K562 (cell line): ENCODE measurements around the gene EEFSEC.
A peak's percentile ranks its signal among the peaks of the same experiment; 100 is the strongest.

ENCODE experiments used
- CHD1 ChIP-seq: fragments of 200-600 bp; sonication (generic); IDR thresholded peaks from one replicate; pipeline ENCODE4 v1.6.1; 2012; ENCODE audit warnings: mild to moderate bottlenecking, moderate library complexity, low read length, inconsistent platforms
- MAFK ChIP-seq: IDR thresholded peaks from 2 replicates; pipeline ENCODE4 v1.6.1; 2011; ENCODE audit warnings: low read length, improper control_type of control experiment
- MTA3 ChIP-seq: fragments of 450-650 bp; formaldehyde crosslinking; IDR thresholded peaks from 2 replicates; pipeline ENCODE4 v1.6.1; 2017; ENCODE audit warnings: mild to moderate bottlenecking, borderline replicate concordance
- TFAM ChIP-seq: fragments of 250-450 bp; sonication (Bioruptor Pico); conservative IDR thresholded peaks from 2 replicates; pipeline ENCODE4 v1.5.0; 2021; ENCODE audit warnings: mild to moderate bottlenecking, moderate library complexity
- ZHX1 ChIP-seq: fragments of 150-350 bp; conservative IDR thresholded peaks from 2 replicates; pipeline ENCODE4 v1.6.1; 2014; ENCODE audit warnings: low read length
- TF ChIP-seq, protein P1 (sequence below): sonication (generic); formaldehyde crosslinking; IDR thresholded peaks from 2 replicates; pipeline ENCODE4 v1.8.0; 2022; ENCODE audit warnings: mild to moderate bottlenecking, missing genetic modification reagents
- TF ChIP-seq, protein P2 (sequence below), 3 experiments: IDR thresholded peaks in 2 of 3; conservative IDR thresholded peaks in 1 of 3; 2 replicates each; pipeline ENCODE4 v1.5.1; 2011 to 2012; ENCODE audit warnings: low read length in 3 of 3, mild to moderate bottlenecking in 3 of 3, control low read depth in 2 of 3, improper control_type of control experiment in 1 of 3, inconsistent platforms in 1 of 3, low read depth in 1 of 3, mixed read lengths in 1 of 3, moderate library complexity in 1 of 3; ENCODE audit not compliant: insufficient read depth in 2 of 3

- no peak for TF ChIP-seq MTA3
- no peak for TF ChIP-seq TFAM
- peak; percentile 77 for TF ChIP-seq MAFK
- TF ChIP-seq, protein P1, sequence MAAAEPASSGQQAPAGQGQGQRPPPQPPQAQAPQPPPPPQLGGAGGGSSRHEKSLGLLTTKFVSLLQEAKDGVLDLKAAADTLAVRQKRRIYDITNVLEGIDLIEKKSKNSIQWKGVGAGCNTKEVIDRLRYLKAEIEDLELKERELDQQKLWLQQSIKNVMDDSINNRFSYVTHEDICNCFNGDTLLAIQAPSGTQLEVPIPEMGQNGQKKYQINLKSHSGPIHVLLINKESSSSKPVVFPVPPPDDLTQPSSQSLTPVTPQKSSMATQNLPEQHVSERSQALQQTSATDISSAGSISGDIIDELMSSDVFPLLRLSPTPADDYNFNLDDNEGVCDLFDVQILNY (CRISPR knock-in tag), result no peak
- no peak for TF ChIP-seq ZHX1
- TF ChIP-seq, protein P2, sequence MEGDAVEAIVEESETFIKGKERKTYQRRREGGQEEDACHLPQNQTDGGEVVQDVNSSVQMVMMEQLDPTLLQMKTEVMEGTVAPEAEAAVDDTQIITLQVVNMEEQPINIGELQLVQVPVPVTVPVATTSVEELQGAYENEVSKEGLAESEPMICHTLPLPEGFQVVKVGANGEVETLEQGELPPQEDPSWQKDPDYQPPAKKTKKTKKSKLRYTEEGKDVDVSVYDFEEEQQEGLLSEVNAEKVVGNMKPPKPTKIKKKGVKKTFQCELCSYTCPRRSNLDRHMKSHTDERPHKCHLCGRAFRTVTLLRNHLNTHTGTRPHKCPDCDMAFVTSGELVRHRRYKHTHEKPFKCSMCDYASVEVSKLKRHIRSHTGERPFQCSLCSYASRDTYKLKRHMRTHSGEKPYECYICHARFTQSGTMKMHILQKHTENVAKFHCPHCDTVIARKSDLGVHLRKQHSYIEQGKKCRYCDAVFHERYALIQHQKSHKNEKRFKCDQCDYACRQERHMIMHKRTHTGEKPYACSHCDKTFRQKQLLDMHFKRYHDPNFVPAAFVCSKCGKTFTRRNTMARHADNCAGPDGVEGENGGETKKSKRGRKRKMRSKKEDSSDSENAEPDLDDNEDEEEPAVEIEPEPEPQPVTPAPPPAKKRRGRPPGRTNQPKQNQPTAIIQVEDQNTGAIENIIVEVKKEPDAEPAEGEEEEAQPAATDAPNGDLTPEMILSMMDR (IDR thresholded peaks at IDR 0.05 in 2 of 3, conservative IDR thresholded peaks at IDR 0.05 in 1 of 3; ENCODE audit: insufficient read depth in 2 of 3, low read depth in 1 of 3, low read length in 3 of 3), result no peak
- TF ChIP-seq CHD1, result no peak
Observed at GRCh38 chr3:128177865-128178264, 24.6 kb downstream of the EEFSEC start.
